HG02840 (cell line): ENCODE results near the gene CERCAM.
"Not testable (repeated sequence)": the region's sequence is repeated elsewhere in the genome, so short reads cannot be mapped to it uniquely, and the experiment has no call there.

Experiments used
- ATAC-seq: cut with Tn5 transposase; IDR thresholded peaks from one replicate; pipeline ENCODE4 v1.9.1; 2021; ENCODE audit warnings: mild to moderate bottlenecking, moderate library complexity, moderate number of reproducible peaks; ENCODE audit not compliant: unreplicated experiment, low FRiP score

The CERCAM gene

DNA sequence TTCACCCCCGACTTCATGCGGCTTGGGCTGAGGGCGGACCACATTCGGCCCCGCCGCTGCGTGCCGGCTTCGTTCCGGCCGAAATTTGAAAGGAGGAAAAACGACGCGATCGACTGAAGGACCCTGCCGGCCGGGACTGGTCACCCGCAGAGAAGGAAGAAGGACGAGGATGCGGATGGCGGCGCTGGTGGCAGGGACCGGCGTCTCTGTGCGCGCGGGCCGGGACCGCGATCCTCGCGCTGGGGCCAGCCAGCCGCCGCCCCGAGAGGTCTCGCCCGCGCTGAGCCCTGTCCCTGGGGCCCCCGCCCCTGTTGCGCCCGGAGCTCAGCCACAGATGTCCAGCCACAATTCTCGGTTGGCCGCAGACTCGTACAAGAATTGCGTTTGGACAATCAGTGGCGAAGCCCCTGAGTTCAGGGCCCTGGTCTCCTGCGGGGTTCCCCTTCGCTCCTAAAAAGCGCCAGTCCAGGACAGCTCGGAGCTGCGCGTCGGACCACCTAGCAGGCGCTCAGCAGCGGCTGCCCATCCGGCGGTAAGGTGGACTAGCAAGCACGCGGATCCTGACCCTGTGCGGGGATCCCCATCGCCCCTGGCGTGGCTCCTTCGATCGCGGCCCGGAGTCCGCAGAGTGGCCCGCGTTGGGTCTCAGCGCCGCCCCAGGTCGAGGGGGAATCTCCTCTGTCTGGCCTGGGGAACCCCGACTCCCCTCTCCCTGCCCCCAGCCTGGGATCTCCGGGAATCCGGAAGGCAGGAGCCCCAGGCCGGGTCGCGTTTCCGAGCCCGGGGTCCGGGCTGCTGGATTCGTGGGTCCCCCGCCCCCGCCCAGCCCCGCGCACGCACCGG lies 28.1 kb upstream of the CERCAM start:
- ATAC-seq: no peak

DNA sequence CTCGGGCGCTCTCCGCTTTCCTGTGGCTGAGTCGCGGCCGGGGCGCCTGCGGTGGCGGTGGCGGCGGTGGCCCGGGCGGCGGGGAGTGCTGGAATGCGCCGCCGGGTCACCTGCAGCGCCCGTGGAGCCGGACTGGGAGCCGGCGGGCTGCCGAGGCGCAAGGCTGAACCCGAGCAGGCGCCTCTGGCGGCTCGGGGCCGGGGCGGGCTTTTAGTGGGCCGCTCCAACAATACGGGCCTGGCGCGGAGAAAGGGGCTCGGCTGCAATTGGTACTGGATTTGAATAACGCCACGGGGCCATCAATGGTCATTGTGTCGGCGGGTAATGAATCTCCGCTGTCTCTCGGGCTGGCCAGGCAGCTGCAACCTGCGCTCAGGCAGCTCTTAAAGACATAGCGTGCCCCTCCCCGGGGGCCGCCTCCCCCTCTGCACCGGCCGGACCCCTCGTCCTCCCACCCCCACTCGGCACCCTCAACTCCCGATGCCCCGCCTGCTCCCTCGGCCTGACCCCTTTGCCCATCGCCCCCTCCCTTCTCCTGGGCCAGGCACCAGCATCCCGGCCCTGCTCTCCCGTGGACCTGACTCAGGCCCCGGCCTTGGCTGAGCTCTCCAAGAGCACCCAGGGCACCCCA lies 27.4 kb upstream of the CERCAM start:
- no peak for ATAC-seq

DNA sequence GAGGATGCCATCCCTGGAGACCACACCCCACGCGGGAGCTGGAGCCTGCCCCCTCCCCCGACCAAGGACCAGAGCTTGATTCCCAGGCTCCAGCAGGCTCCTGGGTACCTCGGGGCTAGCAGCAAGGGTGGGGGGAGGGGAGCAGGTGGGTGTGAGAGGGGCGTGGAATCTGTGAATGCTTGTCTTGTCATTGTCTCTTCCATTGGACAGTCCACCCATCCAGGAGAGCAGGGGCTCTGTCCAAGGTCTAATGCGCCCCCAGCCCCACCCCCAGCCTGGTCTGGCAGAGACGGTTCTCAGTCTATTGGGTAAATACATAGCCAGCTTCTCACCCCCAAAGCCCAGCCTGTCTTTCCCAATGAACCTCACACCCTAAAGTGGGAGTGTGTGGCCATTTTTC lies 26.7 kb upstream of the CERCAM start:
- ATAC-seq: no peak

DNA sequence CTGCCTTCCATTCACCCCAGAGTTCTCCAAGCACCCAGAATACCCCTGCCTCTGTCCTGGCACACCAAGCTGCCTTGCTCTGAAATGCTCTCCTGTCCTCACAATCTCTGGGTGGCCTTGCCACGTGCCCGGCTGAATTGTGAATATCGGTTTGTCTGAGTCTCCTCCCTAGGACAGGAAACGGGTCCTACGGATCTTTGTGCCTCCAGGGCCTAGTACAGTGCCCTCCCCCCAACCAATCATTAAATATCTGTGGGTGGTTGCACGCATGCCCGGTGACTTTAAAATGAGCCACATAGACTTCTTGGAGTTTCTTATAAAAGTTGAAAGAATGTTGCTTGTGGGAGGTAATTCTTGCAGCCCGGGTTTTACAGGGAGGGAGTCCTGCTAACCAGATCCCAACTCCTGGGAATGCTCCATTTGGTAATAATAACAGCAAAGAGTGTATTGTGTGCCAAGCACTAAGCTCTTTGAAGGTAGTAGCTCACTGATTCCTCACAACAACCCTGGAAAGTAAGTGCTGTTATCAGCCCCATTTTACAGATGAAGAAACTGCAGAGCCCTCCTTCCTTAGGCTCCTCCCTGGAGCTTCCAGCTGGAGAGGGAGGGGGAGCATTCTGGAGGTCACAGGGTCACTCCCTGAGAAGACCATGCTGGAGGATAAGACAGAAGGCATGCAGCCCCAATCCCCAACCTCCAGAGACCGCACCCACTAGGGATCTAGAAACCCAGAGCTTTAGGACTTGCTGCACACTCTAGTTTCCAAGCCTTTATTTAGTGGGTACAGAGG lies 26.1 kb upstream of the CERCAM start:
- ATAC-seq: no peak

DNA sequence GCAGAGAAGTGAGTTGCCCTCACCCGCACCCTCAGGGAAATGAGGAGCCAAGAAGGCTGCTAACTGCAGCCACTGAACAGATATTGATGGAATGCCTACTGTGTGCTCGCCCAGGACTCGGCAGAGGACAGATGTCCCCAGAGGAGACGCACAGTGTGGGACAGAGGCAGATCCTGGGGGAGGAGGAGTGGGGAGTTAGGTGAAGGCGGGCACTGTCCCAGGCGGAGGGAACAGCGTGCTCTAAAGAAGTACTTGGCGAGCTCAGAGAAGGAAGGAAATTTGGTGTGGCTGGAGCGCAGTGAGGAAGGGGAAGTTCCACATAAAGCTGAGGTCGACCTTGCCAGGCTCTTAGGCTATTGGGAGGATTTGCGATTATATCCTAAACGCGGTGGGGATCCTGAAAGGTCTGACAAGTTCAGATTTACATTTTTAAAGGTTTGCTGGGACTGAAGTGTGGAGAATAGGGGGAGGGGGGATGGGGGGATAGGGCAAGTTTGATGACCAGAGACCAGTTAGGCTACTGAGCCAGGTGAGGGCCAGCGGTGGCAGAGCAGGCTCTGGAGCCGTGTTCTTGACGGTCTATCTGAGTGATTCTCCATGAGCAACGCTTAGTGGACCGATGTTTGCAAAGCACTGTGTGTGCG lies 23.6 kb upstream of the CERCAM start:
- ATAC-seq: no peak

DNA sequence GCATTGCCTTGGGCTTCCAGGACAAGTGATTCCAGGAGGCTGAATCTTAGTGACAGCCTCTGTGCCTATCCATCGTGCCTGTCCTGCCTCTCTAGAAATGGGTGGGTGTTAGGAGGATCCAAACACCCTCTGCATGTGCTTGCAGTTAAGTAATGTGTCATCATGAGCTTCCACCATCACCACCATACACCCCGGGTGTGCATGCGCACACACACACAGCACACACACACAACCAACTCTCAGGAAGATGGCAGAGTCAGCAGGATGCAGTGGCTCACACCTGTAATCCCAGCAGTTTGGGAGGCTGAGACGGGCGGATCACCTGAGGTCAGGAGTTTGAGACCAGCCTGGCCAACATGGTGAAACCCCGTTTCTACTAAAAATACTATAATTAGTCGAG lies 22.8 kb upstream of the CERCAM start:
- no peak for ATAC-seq

DNA sequence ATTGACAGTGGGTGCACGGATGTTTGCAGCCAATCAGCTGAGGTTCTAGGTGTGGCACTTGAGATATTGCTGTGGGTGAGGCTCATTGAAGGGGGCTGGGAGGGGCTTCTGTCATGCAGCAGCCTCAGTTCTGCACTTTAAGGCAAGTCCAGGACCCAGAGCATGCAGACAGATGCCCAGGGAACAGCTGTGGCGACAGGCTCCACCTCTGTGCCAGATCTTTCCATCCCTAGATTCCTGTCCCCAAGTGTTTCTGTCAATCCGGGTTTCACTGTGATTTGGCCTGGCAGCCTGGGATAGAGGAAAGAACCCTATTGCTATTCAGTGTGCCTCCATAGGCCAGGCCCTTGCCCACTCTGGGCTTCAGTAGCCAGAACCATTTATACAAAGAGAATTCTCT lies 20.8 kb upstream of the CERCAM start:
- ATAC-seq: no peak

DNA sequence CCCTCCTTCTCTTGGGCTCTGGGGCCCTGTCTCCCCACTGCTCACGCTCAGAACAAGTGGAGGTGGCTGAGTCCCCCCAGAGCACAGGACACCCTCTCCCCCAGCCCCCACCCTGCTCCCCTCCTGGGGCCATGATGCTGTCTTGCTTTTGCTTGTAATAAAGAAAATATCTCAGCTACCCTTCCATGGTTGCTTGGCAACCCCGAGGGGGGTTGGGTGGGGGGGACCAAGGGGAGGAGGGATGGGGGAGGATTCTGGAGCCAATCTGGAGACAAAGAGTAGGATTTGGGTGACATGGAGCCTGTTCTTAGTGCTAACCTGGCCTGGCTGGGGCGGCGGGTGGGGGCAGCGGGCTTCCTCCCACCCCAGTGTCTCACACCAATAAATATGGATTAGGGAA lies 16.1 kb upstream of the CERCAM start:
- no peak for ATAC-seq

DNA sequence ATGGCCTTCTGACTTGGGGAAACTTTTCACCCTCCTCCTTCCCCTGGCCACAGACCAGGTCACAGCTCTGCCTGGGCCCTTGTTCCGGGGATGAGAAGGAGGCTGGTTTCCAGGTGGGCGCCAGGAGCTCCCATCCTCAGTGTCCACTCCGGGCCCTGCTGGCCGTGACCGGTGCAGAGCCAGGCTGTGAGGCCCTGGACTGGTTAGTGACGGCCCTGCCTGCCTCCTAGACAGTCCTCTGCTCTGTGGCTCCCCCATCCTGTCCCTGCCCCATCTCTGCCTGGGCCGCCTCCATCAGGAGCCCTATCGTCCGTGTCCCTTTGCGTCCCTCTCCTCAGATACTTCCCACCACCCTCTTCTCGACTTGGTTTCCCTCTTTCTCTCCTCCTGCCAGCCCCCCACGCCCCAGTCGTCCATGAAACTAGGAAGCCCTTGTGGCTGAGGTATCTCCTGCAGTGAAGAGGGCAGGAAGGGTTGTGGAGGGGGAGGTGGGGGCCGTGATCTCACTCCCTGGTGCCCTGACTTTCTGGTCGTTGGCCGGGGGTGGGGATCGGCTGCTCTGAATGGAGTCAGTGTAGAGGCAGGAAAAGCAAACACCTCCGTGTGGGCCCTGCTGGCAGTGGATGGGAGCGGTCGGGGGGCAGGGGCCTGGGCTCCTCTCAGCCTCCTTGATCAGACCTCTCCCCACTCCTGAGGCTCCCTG lies 15.4 kb upstream of the CERCAM start:
- ATAC-seq: no peak

DNA sequence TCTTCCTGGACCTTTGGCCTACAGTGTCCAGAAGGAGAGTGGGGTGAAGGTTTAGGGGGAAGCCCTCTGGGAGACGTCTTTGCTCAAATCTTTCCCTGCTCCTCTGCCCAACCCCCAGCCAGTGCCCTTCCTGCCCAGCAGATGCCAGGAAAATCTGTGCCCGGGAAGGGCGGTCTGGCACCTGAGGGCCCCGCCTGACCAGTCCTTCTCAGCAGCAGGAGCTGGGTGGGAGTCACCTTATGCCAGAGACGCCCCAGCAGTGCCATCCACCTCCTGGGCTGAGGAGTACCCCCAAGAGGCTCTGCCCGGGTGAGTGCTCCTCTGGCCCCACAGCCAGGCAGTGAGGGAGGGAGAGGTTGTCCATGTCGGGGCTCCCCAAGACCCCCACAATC lies 14.9 kb upstream of the CERCAM start:
- ATAC-seq: no peak

DNA sequence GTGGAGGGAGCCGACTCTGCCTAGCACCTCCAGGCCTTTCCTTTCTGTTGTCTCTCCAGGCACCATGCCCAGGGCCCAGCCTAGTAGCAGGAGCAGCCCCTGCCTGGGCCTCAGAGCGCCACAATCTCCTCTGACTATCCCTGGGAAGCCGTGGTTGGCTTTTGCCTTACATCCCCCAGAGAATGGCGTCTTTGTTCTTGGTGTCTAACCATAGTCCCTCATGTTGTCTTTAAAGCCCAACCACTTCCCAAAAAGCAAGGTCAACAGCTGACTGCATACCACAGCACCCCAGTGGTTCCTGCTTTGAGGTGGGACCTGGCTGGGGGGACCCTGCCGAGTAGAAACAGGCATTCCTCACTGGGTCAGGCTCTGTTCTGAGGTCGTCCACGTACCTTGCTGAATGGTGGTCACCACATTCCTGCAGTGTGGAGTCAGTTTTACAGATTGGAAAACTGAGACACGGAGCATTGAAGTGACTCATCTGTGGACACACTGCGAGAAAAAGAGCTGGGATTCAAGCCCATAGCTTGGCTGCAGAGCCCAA lies 13.7 kb upstream of the CERCAM start:
- ATAC-seq: no peak

DNA sequence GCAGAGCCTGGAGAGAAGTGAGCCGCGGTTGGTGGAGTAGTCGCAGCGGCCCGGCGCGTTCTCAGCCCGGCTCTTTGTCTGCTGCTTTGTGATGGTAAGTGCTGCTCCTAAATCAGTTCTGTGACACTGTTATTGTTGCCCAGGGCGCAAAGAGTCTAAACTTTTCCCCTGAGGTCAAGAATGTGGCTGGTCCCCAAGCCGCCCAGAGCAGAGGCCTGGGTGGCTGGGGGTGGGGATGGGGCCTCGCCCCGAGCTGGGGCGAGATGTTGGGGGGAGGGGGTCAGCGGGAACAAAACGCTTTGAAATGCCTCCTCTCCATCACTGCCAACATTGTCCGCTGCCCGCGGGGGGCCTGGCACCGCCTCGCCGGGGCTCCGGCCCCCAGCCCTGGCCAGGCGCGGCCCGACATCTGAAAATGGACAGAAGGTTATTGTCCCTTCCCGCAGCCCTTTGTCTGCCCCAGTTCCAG lies 11.7 kb upstream of the CERCAM start:
- ATAC-seq: no peak

DNA sequence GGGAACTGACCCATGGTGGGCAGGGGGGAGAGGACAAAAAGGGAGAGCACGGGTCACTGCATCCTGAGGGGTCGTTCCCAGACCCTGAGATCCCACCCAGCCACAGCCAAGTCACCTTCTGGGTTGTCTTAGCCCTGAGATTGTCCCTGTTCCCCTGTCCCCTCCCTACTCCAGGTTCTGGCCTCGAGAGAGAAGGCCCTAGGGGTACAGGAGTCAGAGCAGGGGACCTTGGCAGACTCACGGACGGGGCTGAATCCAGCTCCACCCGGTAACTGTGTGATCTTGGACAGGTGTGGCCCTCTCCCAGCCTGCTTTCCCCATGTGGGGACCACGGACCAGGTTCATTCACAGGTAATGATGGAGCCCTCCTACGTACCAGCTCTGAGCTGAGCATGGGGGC lies 11.2 kb upstream of the CERCAM start:
- ATAC-seq: no peak

DNA sequence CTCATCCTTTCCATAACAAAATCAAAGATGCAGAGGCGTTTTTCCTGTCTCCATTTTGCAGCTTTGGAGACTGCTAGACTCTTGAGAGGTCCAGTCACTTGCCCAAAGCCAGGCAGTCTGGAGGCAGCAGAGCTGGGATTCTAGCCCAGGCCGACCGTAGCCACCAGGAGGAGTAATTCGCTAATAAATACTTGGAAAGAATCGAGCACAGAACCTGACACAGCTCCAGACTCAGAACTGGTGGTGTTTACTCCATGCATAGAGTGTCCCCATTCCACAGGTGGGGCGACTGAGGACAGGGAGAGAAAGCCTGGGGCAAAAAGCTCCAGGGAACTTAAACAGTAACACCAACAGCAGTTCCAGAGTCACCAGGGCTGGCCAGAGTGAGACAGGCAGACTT lies 10.7 kb upstream of the CERCAM start:
- no peak for ATAC-seq

DNA sequence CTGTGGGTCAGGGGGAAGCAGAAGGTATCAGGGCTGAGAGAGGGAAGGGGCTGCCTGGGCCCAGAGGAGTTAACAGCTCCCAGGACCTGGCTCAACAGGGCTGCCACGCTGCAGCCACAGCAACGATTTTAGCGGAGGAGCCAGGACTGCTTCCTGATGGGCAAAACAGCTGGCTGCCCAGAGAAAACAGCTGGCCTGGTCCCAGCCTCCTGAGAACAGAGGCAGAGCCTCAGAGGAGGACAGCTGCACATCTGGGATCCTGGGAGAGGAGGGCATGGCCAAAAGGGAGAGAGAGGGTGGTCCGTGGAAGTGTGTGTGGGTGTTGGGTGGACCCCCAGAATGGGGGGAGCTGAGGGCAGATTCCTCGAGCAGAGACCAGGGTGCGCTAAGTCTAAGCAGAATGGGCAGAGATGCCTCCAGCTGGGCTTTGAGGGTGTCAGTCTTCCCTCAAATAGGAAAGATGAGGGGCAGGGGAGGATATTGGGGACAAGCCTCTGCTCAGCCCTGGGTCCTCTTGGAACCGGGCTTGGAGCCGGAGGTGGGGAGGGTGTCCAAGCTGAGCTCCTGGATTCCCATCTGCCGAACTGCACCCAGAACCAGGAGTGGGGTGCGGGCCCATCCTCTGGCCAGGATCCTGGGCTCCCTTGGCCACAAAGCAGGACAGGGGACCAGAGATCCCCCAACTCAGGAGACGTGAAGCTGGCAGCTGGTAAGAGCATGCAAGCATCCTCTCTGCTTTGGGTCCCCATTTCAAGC lies 9.1 kb upstream of the CERCAM start:
- no peak for ATAC-seq

DNA sequence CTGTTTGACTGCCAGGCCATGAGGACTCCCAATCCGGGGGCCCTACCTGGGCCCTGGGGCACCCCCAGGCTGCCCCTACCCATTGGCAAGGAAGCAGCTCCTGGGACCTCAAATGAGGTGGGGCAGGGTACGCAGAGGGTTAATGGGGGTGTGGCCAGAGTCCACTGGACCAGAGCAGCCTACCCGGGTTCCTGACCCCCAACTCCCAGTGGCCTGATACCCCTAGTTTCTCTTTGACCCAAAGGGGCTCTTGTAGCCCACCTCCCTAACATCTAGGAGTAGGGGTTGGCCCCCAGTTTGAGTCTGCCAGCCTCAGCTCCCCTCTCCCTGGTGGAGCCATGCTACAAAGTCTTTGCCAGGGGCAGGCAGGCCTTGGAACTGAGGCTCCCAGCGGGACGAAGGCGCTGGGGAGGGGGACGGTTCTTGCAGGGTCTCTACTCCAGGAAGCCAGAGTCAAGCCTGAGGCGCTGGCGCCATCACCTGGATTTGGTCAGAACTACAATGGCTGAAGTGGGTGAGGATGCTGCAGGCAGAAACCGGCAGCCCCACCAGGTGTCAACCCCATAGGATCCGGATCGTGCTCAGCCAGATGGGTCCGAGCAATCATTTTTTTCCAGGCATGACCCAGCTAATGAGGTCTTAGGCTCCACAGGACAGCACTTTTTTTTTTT lies 8.4 kb upstream of the CERCAM start:
- no peak for ATAC-seq

DNA sequence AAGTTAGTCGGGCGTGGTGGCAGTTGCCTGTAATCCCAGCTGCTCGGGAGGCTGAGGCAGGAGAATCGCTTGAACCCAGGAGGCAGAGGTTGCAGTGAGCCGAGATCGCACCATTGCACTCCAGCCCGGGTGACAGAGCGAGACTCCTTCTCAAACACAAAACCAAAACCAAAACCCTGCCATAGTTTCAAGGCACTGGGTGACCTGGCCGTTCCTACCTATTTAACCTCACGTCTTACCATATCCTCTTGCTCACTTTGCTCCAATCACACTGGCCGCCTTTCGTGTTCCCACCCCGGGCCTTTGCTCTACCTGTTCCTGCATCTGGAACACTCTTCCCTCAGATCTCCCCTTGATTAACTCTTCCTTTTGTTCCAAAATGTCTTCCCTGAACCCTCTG lies 6.9 kb upstream of the CERCAM start:
- not testable (repeated sequence) for ATAC-seq

DNA sequence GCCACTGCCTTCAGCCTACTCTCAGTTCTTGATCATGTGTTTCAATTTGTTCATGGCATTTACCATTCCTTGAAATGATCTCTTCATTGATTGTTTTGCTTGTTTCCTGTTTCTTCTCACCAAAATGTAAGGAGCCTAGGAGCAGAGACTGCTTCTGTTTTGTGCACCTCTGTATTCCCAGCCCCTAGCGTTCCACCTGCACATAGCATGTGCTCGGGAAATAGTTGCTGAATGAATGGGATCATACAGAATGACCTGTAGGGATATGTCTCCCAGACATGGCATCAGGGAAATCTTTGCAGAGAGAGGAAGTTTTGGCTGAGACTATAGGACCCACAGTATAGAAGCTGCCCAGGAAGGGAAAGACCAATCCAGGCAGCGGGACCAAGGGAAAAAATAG lies 6.2 kb upstream of the CERCAM start:
- ATAC-seq: no peak

DNA sequence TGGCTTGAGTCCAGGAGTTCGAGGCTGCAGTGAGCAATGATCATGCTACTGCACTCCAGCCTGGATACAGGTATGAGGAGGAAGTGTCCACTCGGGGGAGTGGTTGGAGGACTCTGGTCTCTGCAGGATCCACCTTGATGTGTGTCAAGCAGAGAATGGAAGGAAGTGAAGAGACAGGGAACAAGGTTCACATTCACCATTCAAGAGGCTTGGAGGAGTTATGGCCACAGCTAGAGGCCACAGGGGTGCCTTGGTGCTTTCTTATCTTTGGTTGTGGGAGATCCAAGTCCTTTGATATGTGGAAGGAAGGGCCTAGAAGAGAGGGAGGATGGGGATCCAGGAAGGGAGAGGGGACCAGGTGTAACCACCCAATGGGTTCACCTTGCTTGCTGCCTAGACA lies 5.4 kb upstream of the CERCAM start:
- no peak for ATAC-seq
